Stimulated activated CD4-positive, alpha-beta T cell treated with anti-CD3 and anti-CD28 coated beads, Interleukin-15, amount 100 ng/mL, for 48 hours (primary cell): ENCODE results near the gene CARS2.
"Not testable (repeated sequence)": the region's sequence is repeated elsewhere in the genome, so short reads cannot be mapped to it uniquely, and the experiment has no call there.

Experiments
- DNase-seq, 2 donors: peaks; one replicate each; pipeline ENCODE4 v3.0.0-alpha.2; 2020; ENCODE audit warnings: low read depth in 2 of 2

Gene CARS2

DNA sequence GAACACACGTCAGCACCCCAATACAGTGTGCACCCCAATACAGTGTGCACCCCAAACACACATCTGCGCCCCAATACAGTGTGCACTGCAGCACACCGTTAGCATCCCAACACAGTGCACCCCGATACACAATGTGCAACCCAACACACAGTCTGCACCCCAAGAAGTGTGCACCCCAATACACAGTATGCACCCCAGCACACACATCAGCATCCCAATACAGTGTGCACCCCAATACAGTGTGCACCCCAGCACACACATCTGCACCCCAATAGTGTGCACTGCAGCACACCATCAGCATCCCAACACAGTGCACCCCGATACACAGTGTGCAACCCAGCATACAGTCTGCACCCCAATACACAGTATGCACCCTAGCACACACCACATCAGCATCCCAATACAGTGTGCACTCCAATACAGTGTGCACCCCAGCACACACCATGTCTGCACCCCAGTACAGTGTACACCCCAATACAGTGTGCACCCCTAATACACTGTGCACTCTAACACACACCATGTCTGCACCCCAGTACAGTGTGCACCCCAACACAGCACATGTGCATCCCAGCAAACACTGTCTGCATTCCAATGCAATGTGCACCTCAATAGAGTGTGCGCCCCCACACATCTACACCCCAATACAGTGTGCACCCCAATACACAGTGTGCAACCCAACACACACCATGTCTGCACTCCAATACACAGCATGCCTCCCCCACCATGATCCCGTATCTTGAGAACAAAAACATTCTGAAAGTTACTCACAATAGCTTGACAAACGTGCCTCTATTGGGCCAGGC lies 855 bp upstream of the CARS2 start:
- no peak for DNase-seq

DNA sequence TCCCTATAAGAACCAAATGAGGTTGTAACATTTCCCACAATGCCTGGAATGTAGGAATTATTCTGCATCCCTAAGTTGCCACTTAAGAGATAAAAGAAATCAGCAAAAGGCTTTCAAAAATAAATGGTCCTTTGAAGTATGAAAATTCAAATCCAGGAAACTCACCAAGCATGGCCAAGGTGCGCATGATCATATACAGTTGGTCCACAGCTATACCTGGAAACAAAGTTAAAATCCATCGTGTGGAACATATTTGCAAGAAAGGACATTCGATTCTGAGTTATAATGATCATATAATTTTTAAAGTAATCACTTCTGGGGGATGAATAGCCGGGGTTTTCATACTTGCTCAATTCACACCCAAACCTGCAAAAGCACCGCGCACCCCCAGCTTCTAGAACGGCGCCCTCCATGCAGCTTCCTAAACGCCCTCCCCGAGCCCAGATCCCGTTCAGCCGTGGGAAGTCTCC lies 525 bp downstream of the CARS2 start:
- no peak for DNase-seq

GRCh38 chr13:110702591-110703526 lies 3.1 kb downstream of the CARS2 start:
- no peak for DNase-seq

GRCh38 chr13:110702089-110702488 lies 3.8 kb downstream of the CARS2 start:
- no peak for DNase-seq

DNA sequence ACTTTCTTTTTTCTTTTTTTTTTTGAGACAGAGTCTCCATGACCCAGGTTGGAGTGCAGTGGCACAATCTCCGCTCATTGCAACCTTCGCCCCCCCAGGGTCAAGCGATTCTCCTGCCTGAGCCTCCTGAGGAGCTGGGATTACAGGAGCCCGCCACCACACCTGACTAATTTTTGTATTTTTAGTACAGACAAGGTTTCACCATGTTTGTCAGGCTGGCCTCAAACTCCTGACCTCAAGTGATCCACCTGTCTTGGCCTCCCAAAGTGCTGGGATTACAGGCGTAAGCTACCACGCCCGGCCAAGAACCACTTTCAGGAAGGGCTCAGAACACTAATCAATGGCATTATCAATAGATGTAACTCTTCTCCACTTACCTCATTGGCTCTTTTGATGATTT lies 4.9 kb downstream of the CARS2 start:
- not testable (repeated sequence) for DNase-seq

DNA sequence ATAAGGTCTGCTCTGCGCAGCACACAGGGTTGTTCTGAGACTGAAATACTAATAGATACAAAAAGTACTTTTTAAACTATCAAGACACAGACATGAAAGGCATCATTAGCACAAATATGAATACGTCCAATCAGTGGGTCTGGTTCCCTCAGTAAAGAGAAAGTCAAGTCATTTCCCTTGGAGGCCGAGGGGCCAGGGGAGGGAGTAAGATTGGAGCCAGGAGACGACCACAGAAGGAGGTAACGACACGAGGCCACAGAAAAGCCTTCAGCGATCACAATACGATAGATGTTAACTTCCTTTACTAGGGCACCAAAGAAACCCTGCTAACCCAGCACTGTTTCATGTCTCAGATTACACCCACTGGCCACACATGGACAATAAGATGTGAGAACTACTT lies 5.3 kb downstream of the CARS2 start:
- DNase-seq, result no peak

GRCh38 chr13:110700186-110700585 lies 5.7 kb downstream of the CARS2 start:
- DNase-seq, result no peak

GRCh38 chr13:110699148-110700145 lies 6.5 kb downstream of the CARS2 start:
- no peak for DNase-seq

GRCh38 chr13:110698689-110699088 lies 7.2 kb downstream of the CARS2 start:
- DNase-seq, result no peak

DNA sequence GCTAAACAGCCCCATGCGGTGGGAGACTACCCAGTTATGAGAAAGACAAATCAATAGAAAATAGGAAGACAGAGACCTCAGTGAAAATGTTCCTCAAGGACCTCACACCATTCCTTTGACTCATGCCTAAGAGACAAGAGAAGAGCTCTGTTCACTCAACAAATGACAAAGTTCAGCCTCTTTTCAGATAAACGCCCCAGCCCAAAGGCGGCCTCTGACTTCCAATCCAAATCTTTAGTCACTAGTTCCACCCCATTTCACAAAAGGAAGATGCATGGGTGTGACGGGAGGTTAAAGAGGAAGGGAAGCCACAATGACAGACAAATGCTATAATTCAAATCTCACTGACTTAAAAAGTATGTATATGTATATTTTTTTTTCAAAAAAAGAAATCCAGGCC lies 8.1 kb downstream of the CARS2 start:
- no peak for DNase-seq

- no peak for DNase-seq
Measured at GRCh38 chr13:110696776-110697175, 9.1 kb downstream of the CARS2 start.

DNA sequence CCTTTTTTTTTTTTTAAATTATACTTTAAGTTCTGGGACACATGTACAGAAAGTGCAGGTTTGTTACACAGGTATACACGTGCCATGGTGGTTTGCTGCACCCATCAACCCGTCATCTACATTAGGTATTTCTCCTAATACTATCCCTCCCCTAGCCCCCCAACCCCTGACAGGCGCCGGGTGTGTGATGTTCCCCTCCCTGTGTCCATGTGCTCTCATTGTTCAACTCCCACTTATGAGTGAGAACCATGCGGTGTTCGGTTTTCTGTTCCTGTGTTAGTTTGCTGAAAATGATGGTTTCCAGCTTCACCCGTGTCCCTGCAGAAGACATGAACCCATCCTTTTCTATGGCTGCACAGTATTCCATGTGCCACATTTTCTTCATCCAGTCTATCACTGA lies 10.1 kb downstream of the CARS2 start:
- DNase-seq, result not testable (repeated sequence)

GRCh38 chr13:110690516-110690915 lies 15.4 kb downstream of the CARS2 start:
- no peak for DNase-seq

DNA sequence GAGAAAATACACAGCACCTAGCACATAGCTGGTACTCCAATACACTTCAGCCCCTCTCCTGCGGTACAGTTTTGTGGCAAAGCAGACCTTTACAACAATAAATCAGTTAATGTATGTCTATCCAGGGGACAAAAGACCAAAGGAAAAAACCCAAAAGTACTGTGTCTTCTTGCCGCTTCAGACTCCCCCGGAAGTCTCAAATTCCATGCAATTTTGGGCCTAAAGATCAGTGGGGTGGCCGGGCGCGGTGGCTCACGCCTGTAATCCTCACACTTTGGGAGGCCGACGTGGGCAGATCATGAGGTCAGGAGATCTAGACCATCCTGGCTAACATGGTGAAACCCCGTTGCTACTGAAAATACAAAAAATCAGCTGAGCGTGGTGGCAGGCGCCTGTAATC lies 16.2 kb downstream of the CARS2 start:
- no peak for DNase-seq

- no peak for DNase-seq
Measured at GRCh38 chr13:110689041-110689440, 16.9 kb downstream of the CARS2 start.

DNA sequence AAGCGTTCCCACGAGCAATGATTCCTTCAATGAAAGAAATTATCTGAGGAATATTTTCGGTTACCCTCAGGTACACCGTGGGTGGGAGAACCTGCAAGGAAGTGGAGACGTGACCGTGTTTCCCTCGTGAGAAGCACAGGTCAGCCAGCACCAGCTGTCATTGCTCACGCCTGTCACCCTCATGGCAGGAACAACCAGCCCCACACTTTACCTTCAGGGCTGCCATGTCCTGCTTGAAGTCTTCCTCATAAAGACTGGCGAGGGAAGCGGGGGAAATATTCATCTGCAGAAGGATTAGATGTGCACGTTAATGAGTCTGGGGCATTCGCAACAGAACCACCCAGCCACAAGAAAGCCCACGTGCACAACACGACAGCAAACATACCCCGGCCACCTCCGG lies 18.2 kb downstream of the CARS2 start:
- no peak for DNase-seq

- DNase-seq, result no peak
Measured at GRCh38 chr13:110685305-110686020, 20.5 kb downstream of the CARS2 start.

DNA sequence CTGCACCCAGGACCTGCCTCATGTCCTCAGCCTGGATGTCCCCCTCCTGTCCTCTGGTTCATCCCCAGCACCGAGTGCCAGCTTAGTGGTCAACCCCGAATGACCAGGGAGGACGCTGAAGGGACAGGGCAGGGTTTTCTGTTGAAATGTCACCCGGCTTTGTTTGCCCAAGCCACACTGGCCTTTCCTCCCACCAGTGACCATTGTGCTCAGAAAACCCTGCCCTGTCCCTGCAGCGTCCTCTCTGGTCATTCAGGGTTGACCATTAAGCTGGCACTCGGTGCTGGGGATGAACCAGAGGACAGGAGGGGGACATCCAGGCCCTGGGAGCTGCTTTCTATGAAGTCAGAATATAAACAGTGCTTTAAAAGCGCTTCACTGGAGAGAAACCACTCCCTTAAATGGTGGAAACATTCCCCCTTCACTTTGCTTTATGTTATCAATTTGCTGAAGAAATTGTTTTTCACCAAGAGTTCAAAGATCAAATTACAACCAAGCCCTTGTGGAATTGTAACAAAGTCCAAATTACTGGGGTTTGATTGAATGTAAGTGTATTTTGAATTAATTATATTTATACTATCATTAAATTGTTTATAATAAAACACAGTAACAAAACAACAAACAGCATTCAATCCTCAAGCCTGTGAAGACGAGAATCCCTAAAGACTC lies 21.4 kb downstream of the CARS2 start:
- no peak for DNase-seq

DNA sequence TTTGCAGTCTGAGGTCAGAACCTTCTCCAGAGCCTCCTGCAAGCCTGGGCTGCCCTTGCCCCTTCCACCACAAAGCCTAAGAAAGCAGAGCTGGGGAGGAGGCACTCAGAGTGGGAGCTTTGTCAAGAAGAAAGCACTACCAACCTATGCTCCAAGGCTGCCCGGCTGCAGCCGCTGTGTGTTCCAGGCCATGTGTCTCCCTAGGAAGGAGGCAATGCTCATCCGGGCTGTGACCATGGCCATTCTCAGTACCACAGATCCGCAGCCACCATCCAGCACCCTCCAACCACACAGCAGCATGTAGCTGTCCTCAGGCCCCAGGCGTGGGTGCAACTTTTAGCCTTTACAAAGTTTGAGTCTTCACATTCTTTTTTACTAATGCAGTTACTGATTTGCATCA lies 22.0 kb downstream of the CARS2 start:
- no peak for DNase-seq

GRCh38 chr13:110683203-110683883 lies 22.6 kb downstream of the CARS2 start:
- DNase-seq, result no peak
